ENCODE results near the gene PKDCC.

PKDCC gene

GRCh38 chr2:42092084-42092996 lies 44.5 kb downstream of the PKDCC start:
- no peaks in the 10 kb centered on the region for H3K79me2 ChIP-seq (ENCODE audit: control insufficient read depth, insufficient read depth, low read length, unreplicated experiment)
- H2AFZ ChIP-seq (ENCODE audit: low read length, unreplicated experiment): peak overlapping the region; percentile 28
- no peaks in the 10 kb centered on the region for H3K4me1 ChIP-seq (ENCODE audit: control insufficient read depth, insufficient read depth, low read length, unreplicated experiment)
- no peak overlapping the region for H3K4me3 ChIP-seq (ENCODE audit: low read depth, low read length)
- no peaks in the 10 kb centered on the region for H3K27me3 ChIP-seq (ENCODE audit: insufficient read depth, low read length)
- H3K36me3 ChIP-seq (ENCODE audit: insufficient read depth, low read length): no peaks in the 10 kb centered on the region
- H3K27ac ChIP-seq (ENCODE audit: low read depth, low read length): no peak overlapping the region

GRCh38 chr2:42094114-42094513 lies 46.3 kb downstream of the PKDCC start:
- H2AFZ ChIP-seq (ENCODE audit: low read length, unreplicated experiment): no peak overlapping the region
- H3K27me3 ChIP-seq (ENCODE audit: insufficient read depth, low read length): no peaks in the 10 kb centered on the region
- no peak overlapping the region for H3K27ac ChIP-seq (ENCODE audit: low read depth, low read length)
- peaks cover 10% of the 10 kb centered on the region for H3K4me1 ChIP-seq (ENCODE audit: control insufficient read depth, insufficient read depth, low read length, unreplicated experiment)
- no peaks in the 10 kb centered on the region for H3K36me3 ChIP-seq (ENCODE audit: insufficient read depth, low read length)
- no peaks in the 10 kb centered on the region for H3K79me2 ChIP-seq (ENCODE audit: control insufficient read depth, insufficient read depth, low read length, unreplicated experiment)
- no peak overlapping the region for H3K4me3 ChIP-seq (ENCODE audit: low read depth, low read length)

- H3K36me3 ChIP-seq (ENCODE audit: insufficient read depth, low read length): no peaks in the 10 kb centered on the region
- H3K4me3 ChIP-seq (ENCODE audit: low read depth, low read length): no peak overlapping the region
- no peak overlapping the region for H3K27ac ChIP-seq (ENCODE audit: low read depth, low read length)
- H2AFZ ChIP-seq (ENCODE audit: low read length, unreplicated experiment): no peak overlapping the region
- H3K79me2 ChIP-seq (ENCODE audit: control insufficient read depth, insufficient read depth, low read length, unreplicated experiment): no peaks in the 10 kb centered on the region
- H3K27me3 ChIP-seq (ENCODE audit: insufficient read depth, low read length): no peaks in the 10 kb centered on the region
- peaks cover 13% of the 10 kb centered on the region for H3K4me1 ChIP-seq (ENCODE audit: control insufficient read depth, insufficient read depth, low read length, unreplicated experiment)
Observed at GRCh38 chr2:42095923-42096408, 48.1 kb downstream of the PKDCC start.

- Histone ChIP-seq H3K27ac (ENCODE audit: low read depth, low read length) (no peak overlapping the region), H3K27me3 (ENCODE audit: insufficient read depth, low read length) (no peaks in the 10 kb centered on the region), H2AFZ (ENCODE audit: low read length, unreplicated experiment) (no peak overlapping the region)
Observed at GRCh38 chr2:42096869-42097591, 49.2 kb downstream of the PKDCC start.

GRCh38 chr2:42098571-42099437 lies 51.0 kb downstream of the PKDCC start:
- no peaks in the 10 kb centered on the region for H3K27me3 ChIP-seq (ENCODE audit: insufficient read depth, low read length)
- peak overlapping the region; percentile 17 for H3K27ac ChIP-seq (ENCODE audit: low read depth, low read length)
- H3K4me3 ChIP-seq (ENCODE audit: low read depth, low read length): no peak overlapping the region
- H2AFZ ChIP-seq (ENCODE audit: low read length, unreplicated experiment): peak overlapping the region; percentile 87
- no peaks in the 10 kb centered on the region for H3K79me2 ChIP-seq (ENCODE audit: control insufficient read depth, insufficient read depth, low read length, unreplicated experiment)
- H3K4me1 ChIP-seq (ENCODE audit: control insufficient read depth, insufficient read depth, low read length, unreplicated experiment): peaks cover 18% of the 10 kb centered on the region
- no peaks in the 10 kb centered on the region for H3K36me3 ChIP-seq (ENCODE audit: insufficient read depth, low read length)

More at GRCh38 chr2:42096869-42097591, 49.2 kb downstream of the PKDCC start:
- H3K4me3 ChIP-seq (ENCODE audit: low read depth, low read length): no peak overlapping the region
- H3K36me3 ChIP-seq (ENCODE audit: insufficient read depth, low read length): no peaks in the 10 kb centered on the region
- no peaks in the 10 kb centered on the region for H3K79me2 ChIP-seq (ENCODE audit: control insufficient read depth, insufficient read depth, low read length, unreplicated experiment)
- peaks cover 18% of the 10 kb centered on the region for H3K4me1 ChIP-seq (ENCODE audit: control insufficient read depth, insufficient read depth, low read length, unreplicated experiment)

- H3K27ac ChIP-seq (ENCODE audit: low read depth, low read length): no peak overlapping the region
- no peak overlapping the region for H2AFZ ChIP-seq (ENCODE audit: low read length, unreplicated experiment)
Observed at GRCh38 chr2:42099438-42100173, 51.8 kb downstream of the PKDCC start.

GRCh38 chr2:42100683-42101205 lies 52.9 kb downstream of the PKDCC start:
- Histone ChIP-seq H3K79me2 (ENCODE audit: control insufficient read depth, insufficient read depth, low read length, unreplicated experiment) (no peaks in the 10 kb centered on the region), H3K27me3 (ENCODE audit: insufficient read depth, low read length) (no peaks in the 10 kb centered on the region), H2AFZ (ENCODE audit: low read length, unreplicated experiment) (no peak overlapping the region), H3K27ac (ENCODE audit: low read depth, low read length) (no peak overlapping the region), H3K4me3 (ENCODE audit: low read depth, low read length) (no peak overlapping the region), H3K36me3 (ENCODE audit: insufficient read depth, low read length) (no peaks in the 10 kb centered on the region), H3K4me1 (ENCODE audit: control insufficient read depth, insufficient read depth, low read length, unreplicated experiment) (peaks cover 18% of the 10 kb centered on the region)

More at GRCh38 chr2:42099438-42100173, 51.8 kb downstream of the PKDCC start:
- Histone ChIP-seq H3K27me3 (ENCODE audit: insufficient read depth, low read length) (no peaks in the 10 kb centered on the region), H3K4me3 (ENCODE audit: low read depth, low read length) (no peak overlapping the region), H3K4me1 (ENCODE audit: control insufficient read depth, insufficient read depth, low read length, unreplicated experiment) (peaks cover 18% of the 10 kb centered on the region), H3K79me2 (ENCODE audit: control insufficient read depth, insufficient read depth, low read length, unreplicated experiment) (no peaks in the 10 kb centered on the region), H3K36me3 (ENCODE audit: insufficient read depth, low read length) (no peaks in the 10 kb centered on the region)

GRCh38 chr2:42101206-42102023 lies 53.6 kb downstream of the PKDCC start:
- peak overlapping the region; percentile 51 for H3K27ac ChIP-seq (ENCODE audit: low read depth, low read length)

GRCh38 chr2:42102024-42102590 lies 54.3 kb downstream of the PKDCC start:
- H2AFZ ChIP-seq (ENCODE audit: low read length, unreplicated experiment): peak overlapping the region; percentile 4
- H3K36me3 ChIP-seq (ENCODE audit: insufficient read depth, low read length): no peaks in the 10 kb centered on the region
- H3K79me2 ChIP-seq (ENCODE audit: control insufficient read depth, insufficient read depth, low read length, unreplicated experiment): no peaks in the 10 kb centered on the region
- H3K27me3 ChIP-seq (ENCODE audit: insufficient read depth, low read length): no peaks in the 10 kb centered on the region
- peak overlapping the region; percentile 51 for H3K27ac ChIP-seq (ENCODE audit: low read depth, low read length)
- H3K4me1 ChIP-seq (ENCODE audit: control insufficient read depth, insufficient read depth, low read length, unreplicated experiment): peaks cover 18% of the 10 kb centered on the region
- H3K4me3 ChIP-seq (ENCODE audit: low read depth, low read length): peak overlapping the region; percentile 68

More at GRCh38 chr2:42101206-42102023, 53.6 kb downstream of the PKDCC start:
- H3K27me3 ChIP-seq (ENCODE audit: insufficient read depth, low read length): no peaks in the 10 kb centered on the region
- H3K4me1 ChIP-seq (ENCODE audit: control insufficient read depth, insufficient read depth, low read length, unreplicated experiment): peaks cover 18% of the 10 kb centered on the region
- no peaks in the 10 kb centered on the region for H3K79me2 ChIP-seq (ENCODE audit: control insufficient read depth, insufficient read depth, low read length, unreplicated experiment)
- H3K36me3 ChIP-seq (ENCODE audit: insufficient read depth, low read length): no peaks in the 10 kb centered on the region
- H3K4me3 ChIP-seq (ENCODE audit: low read depth, low read length): peak overlapping the region; percentile 68
- H2AFZ ChIP-seq (ENCODE audit: low read length, unreplicated experiment): peak overlapping the region; percentile 48
